Measurements from ENCODE around the gene BSPRY. TPM values are rescaled to one million over a fixed set of nuclear protein-coding genes. Genes with fewer than 3 reads are reported as not detected.
A peak's percentile ranks its signal among the peaks of the same experiment; 100 is the strongest.

BSPRY gene
- not detected in 2 replicates for total RNA-seq (2014; rRNA removed; shearing (Covaris generic))

DNA sequence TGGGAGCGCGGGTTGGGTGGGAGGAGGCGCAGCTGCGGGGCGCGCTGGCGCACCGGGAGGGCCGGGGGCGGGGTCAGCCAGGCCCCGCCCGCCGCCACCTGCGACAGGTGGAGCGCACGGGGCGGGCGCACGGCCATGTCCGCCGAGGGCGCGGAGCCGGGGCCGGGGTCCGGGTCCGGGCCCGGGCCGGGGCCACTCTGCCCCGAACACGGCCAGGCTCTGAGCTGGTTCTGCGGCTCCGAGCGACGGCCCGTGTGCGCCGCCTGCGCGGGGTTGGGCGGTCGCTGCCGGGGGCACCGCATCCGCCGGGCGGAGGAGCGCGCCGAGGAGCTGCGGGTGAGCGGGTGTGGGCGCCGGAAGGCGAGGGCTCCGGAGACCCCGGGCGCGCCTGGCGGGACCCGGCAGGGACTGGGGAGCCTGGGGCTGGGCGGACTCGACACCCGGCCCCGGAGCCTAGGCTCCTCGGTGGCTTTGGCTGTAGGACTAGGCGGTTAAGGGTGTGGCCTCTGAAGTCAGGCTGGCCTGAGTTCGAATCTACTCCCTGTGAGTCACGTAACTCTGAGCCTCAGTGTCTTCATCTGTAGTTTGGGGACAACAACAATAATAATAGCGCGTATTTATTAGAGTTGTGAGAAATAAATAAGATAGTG lies at the start of gene BSPRY:
BSPRY (plus strand) TSS at position 97 of the 650 bp plus-strand sequence; CDS start at position 136, 39 bp downstream.
- DNase-seq (ENCODE audit: low read depth in 1 of 2, low spot score in 2 of 2), result no peak
- peaks cover 43% of the 10 kb centered on the region for H3K27me3 ChIP-seq (replicated peaks)
- H3K27ac ChIP-seq, result no peak within 1 kb of the TSS
- 0 out of 2 replicates have a peak within 1 kb of the TSS, but pooled peaks have one; percentile 8 for H3K4me3 ChIP-seq
- H3K4me1 ChIP-seq (replicated peaks), result peaks cover 8% of the 10 kb centered on the region
- no peaks in the 10 kb centered on the region for H3K9me3 ChIP-seq (replicated peaks)
- no peaks in the 10 kb centered on the region for H3K36me3 ChIP-seq

DNA sequence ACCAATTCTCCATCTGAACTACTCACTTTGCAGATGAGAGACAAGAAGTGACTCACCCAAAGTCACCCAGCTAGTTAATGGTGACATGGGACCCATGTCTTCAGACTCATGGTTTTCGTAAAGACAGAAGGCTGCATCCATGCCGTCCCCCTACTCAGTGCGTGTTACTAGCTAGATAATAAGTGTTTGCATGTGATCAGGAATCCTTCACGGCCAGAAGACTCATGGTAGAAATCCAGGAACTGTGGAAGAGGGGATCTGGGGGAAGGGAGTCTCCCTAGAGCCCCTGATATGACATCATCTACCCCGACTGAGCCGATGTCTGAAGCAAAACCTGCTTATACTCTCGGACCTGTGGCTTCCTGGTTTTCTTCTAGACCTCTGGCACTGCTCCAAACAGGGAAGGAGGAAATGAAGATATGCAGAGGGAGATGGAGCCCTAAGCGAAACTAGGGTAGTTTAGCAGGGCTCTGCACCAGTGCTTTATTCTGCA lies 49.5 kb upstream of the BSPRY start:
- Histone ChIP-seq H3K27me3 (replicated peaks) (no peaks in the 10 kb centered on the region), H3K9me3 (replicated peaks) (no peaks in the 10 kb centered on the region), H3K4me3 (no peak overlapping the region), H3K36me3 (no peaks in the 10 kb centered on the region), H3K27ac (no peak overlapping the region), H3K4me1 (replicated peaks) (peaks cover 12% of the 10 kb centered on the region)
- no peak for DNase-seq (ENCODE audit: low read depth in 1 of 2, low spot score in 2 of 2)

DNA sequence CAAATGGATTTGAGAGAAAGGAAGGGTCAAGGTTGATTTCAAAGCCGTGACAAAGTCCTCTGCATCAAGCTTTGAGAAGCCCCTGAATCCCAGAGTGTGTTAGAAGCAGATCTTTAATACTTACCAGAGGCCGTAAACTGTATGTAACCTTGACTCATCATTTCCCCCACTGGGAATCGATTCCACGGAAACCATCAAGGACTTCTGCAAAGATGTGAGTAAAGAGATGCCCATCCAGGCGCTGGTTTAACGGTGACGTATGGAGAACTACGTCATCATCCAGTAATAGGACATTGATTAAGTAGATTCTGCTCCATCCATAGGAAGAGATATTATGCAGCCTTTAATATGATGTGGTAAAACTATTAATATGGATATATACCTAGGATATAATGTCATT lies 47.8 kb upstream of the BSPRY start:
- Histone ChIP-seq H3K36me3 (no peaks in the 10 kb centered on the region), H3K27ac (no peak overlapping the region), H3K27me3 (replicated peaks) (no peaks in the 10 kb centered on the region), H3K4me1 (replicated peaks) (peaks cover 11% of the 10 kb centered on the region), H3K4me3 (no peak overlapping the region), H3K9me3 (replicated peaks) (no peaks in the 10 kb centered on the region)
- DNase-seq (ENCODE audit: low read depth in 1 of 2, low spot score in 2 of 2), result no peak

DNA sequence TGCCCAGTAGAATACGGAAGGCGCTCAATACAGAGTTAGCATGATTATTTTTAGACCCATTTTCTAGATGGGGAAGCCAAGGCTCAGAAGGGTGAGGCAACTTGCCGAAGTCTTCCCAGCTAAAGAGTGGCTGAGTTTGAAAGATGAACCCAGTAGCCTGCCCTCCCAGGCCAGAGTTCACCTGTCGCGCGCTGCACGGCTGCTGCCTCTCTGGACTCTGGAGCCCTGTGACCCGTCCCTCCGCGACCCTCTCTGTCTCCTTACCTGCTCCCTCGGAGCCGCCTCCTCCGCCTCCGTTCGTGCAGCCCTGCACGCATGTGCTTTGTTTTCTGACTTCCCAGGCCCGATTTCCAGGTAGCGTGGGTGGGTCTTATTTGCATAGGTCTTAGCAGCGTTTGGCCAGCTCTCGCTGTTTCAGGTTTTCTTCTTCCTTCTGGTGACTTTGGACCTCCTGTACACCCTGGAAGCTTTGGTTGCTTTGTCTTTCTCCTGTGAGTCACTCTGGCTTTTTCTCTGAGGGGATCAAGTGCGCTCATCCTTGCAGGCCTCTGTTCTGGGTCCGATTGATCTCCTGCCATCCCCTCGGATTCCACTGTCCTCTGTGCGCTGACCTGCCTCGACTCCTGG lies 46.4 kb upstream of the BSPRY start, which contains the start of gene RNF183:
RNF183 (minus strand) TSS at position 585 of the 627 bp plus-strand sequence. CDS start 5,192 bp downstream, outside the sequence.
- Histone ChIP-seq H3K4me3 (no peak within 1 kb of the TSS), H3K9me3 (replicated peaks) (no peaks in the 10 kb centered on the region), H3K36me3 (no peaks in the 10 kb centered on the region), H3K4me1 (replicated peaks) (no peaks in the 10 kb centered on the region; the same call in none of the 2 replicates), H3K27ac (no peak within 1 kb of the TSS), H3K27me3 (replicated peaks) (no peaks in the 10 kb centered on the region)
- DNase-seq (ENCODE audit: low read depth in 1 of 2, low spot score in 2 of 2), result no peak

DNA sequence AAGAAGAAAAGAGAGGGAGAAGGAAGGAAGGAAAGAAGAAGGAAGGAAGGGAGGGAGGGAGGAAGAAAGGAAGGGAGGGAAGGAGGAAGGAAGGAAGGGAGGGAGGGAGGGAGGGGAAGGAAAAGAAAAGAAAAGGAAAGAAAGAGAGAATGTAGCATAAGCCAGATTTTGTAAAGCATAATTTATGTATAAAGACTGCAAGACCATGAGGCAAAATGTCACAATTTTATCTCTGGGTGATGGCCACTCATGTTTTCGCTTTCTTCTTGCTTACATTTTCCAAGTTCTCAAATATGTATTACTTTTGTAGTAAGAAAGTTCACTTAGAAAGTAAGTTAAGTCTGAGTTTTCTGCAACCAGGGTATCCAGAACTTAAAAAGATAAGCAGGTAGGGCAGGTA lies 42.8 kb upstream of the BSPRY start:
- H3K27ac ChIP-seq, result no peak overlapping the region
- no peaks in the 10 kb centered on the region for H3K36me3 ChIP-seq
- DNase-seq (ENCODE audit: low read depth in 1 of 2, low spot score in 2 of 2), result no peak
- no peak overlapping the region for H3K4me3 ChIP-seq
- H3K9me3 ChIP-seq (replicated peaks), result no peaks in the 10 kb centered on the region
- H3K4me1 ChIP-seq (replicated peaks), result no peaks in the 10 kb centered on the region
- H3K27me3 ChIP-seq (replicated peaks), result no peaks in the 10 kb centered on the region

DNA sequence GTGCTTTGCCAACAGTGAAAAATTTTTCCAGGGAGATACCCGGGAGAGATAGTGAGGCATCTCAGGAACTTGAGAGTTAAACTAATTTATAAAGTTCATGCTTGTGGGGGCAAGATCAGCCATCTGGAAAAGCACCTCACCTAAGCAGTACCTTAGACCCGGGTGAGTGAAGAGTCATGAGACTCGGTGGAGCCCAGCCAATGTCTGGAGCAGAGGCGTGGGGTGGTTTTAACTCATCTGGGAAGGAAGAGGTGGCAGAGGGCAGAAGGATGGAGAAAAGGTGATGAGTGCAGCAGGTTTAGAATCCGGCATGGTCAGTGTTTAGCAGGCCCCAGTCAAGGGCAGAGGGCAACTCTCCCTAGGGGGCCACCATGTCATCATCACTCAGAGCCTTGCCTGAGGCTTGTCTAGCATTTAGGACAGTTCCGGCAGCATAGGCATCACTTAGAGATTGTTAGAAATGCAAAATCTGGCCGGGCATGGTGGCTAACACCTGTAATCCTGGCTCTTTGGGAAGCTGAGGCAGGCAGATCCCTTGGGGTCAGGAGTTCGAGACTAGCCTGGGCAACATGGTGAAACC lies 41.9 kb upstream of the BSPRY start:
- Histone ChIP-seq H3K27me3 (replicated peaks) (no peaks in the 10 kb centered on the region), H3K4me3 (no peak overlapping the region), H3K36me3 (no peaks in the 10 kb centered on the region), H3K27ac (no peak overlapping the region), H3K4me1 (replicated peaks) (no peaks in the 10 kb centered on the region), H3K9me3 (replicated peaks) (no peaks in the 10 kb centered on the region)
- no peak for DNase-seq (ENCODE audit: low read depth in 1 of 2, low spot score in 2 of 2)

DNA sequence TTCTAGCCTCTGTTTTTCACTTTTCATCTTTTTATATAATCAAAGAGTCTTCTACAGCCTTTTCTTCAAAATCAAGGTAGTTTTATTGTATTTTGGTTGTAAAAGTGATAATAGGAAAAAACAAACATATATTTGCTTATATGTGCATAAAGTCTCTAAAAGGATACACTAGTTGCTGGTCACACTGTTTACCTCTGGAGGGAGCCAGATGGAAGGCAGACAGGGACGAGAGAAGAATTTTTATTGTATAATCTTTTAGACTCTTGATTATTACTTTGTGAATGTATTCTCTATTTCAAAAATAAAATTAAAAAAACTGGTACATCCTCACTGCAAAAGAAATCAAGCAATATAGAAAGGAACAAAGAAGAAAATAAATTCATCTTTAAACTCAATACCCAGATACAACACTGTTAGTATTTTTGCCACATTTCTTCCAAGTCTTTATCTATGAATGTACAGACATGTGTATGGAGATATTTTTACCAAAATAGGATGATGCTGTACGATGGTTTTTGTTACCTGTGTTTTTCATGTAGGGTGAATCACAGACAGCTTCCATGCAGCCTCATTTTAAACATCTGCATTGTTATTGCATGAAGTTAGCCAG lies 40.0 kb upstream of the BSPRY start:
- no peaks in the 10 kb centered on the region for H3K36me3 ChIP-seq
- H3K27me3 ChIP-seq (replicated peaks), result no peaks in the 10 kb centered on the region
- peak in 1 of 2 experiments; percentile 9 for DNase-seq (ENCODE audit: low read depth in 1 of 2, low spot score in 2 of 2)
- no peaks in the 10 kb centered on the region for H3K4me1 ChIP-seq (replicated peaks)
- H3K4me3 ChIP-seq, result no peak overlapping the region
- no peaks in the 10 kb centered on the region for H3K9me3 ChIP-seq (replicated peaks)
- no peak overlapping the region for H3K27ac ChIP-seq

DNA sequence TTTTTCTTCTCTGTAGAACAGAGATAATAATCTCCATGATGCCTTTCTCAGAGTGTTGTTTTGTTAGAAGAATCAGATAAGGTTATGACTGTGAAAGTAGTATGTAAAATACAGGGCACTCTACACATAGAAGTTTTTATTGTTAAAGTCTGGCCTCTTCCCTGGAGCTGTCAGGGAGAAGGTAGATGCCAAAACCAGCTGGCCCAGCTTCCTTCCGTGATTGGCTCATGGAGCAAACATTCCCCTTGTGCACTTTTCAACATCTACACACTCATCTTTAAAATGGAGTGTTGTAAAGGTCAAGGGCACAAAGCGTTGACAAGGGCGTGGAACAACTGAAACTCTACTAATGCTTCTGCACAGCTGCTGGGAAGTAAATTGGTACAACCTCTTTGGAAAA lies 38.8 kb upstream of the BSPRY start:
- H3K4me1 ChIP-seq (replicated peaks), result no peaks in the 10 kb centered on the region
- H3K9me3 ChIP-seq (replicated peaks), result no peaks in the 10 kb centered on the region
- no peak overlapping the region for H3K27ac ChIP-seq
- no peaks in the 10 kb centered on the region for H3K36me3 ChIP-seq
- H3K27me3 ChIP-seq (replicated peaks), result no peaks in the 10 kb centered on the region
- H3K4me3 ChIP-seq, result no peak overlapping the region
- DNase-seq (ENCODE audit: low read depth in 1 of 2, low spot score in 2 of 2), result no peak

DNA sequence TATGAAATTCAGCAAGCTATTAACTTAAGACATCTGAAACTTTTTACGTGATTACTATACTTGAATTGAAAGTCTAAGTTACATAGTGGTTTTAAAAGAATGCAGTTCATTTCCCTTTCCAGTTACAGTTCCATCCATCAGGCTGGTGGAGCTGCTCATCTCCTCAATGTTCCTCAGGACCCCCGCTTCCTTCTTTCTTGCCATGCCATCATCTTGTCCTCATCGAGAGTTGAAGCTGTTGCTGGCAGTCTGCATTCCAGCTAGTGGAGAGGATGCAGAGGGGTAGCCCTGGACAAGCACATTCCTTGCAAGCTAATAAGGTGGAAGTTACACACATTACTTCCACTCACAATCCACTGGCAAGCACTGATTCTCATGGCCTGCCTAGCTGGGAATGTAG lies 37.4 kb upstream of the BSPRY start:
- no peak for DNase-seq (ENCODE audit: low read depth in 1 of 2, low spot score in 2 of 2)
- H3K27ac ChIP-seq, result no peak overlapping the region
- no peaks in the 10 kb centered on the region for H3K4me1 ChIP-seq (replicated peaks)
- H3K36me3 ChIP-seq, result no peaks in the 10 kb centered on the region
- no peak overlapping the region for H3K4me3 ChIP-seq
- no peaks in the 10 kb centered on the region for H3K9me3 ChIP-seq (replicated peaks)
- no peaks in the 10 kb centered on the region for H3K27me3 ChIP-seq (replicated peaks)

DNA sequence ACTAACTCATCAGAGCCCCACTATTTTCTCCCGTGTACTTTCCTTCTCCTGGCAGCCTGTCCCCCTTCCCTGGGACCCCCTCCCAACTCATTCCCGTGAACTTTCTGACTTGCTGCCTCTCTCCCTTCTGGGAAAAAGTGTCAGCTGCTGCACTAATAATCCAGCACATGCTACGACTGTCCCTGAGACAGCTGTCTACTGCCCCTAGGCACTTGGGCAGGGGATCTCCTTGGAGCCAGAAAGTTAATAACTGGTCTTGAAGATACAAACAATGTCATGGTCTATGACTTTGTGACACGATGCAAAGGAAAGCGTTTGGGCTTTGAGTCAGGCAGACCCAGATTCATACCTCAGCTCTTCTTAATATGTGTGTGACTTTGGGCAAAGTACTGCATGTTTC lies 36.1 kb upstream of the BSPRY start:
- Histone ChIP-seq H3K27ac (no peak overlapping the region), H3K4me3 (no peak overlapping the region), H3K27me3 (replicated peaks) (no peaks in the 10 kb centered on the region), H3K36me3 (no peaks in the 10 kb centered on the region), H3K4me1 (replicated peaks) (no peaks in the 10 kb centered on the region), H3K9me3 (replicated peaks) (no peaks in the 10 kb centered on the region)
- DNase-seq (ENCODE audit: low read depth in 1 of 2, low spot score in 2 of 2), result no peak

DNA sequence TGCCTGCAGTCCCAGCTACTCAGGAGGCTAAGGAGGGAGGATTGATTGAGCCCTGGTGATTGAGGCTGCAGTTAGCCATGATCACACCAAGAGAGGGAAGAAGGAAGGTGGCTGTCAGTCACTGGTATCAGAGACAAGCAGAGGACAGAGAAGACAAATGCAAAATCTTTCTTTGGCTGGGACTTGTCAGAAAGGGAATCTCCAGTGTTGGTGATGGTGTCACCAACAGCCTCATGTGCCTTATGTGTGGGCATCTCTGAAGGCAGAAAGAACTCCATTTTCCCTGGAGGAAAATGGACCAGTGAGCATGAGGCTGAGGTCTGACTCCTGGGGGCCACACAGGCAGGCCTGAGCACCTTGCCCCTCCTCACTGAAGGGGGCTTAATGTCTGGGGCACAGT lies 34.1 kb upstream of the BSPRY start:
- Histone ChIP-seq H3K27me3 (replicated peaks) (no peaks in the 10 kb centered on the region), H3K36me3 (no peaks in the 10 kb centered on the region), H3K4me3 (no peak overlapping the region), H3K27ac (no peak overlapping the region), H3K9me3 (replicated peaks) (no peaks in the 10 kb centered on the region), H3K4me1 (replicated peaks) (no peaks in the 10 kb centered on the region)
- DNase-seq (ENCODE audit: low read depth in 1 of 2, low spot score in 2 of 2), result no peak

DNA sequence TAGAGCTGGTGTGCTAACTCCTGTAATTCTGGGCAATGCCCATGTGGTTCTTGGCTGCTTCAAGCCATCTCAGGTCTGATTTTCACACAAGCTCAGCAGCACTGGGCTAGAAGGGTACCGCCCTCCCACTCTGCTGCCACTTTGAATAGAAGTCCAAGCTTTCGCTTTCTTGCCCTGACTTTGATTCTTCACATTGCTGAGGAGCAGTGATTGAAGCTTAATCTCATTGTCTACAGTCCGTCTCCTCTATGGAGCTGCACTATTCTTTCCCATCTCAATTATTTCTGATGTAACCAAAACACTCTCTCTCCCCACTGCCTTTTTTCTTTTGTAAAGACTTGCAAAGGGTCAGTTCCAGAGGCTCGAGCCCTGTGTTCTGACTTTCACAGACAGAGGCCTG lies 33.3 kb upstream of the BSPRY start:
- Histone ChIP-seq H3K36me3 (no peaks in the 10 kb centered on the region), H3K4me1 (replicated peaks) (no peaks in the 10 kb centered on the region), H3K4me3 (no peak overlapping the region), H3K27me3 (replicated peaks) (no peaks in the 10 kb centered on the region), H3K9me3 (replicated peaks) (no peaks in the 10 kb centered on the region), H3K27ac (no peak overlapping the region)
- no peak for DNase-seq (ENCODE audit: low read depth in 1 of 2, low spot score in 2 of 2)

DNA sequence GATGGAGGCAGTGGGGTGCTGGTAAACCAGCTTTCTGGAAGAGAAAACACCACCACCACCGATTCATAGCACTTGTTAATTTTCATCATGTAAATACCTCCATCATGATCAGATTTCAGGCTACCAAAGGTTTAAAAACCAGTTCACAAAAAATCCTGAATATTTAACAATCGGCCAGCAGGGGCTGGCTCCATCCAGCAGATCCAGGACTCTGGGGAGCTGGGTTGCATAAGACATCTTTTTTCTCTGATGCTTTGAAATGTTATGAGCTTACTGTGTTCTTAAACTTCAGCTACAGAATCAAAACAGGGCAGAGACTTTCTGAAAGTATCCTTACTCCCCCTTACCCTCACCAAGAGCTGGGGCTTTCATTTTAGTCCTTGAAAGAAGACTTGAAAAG lies 31.6 kb upstream of the BSPRY start:
- Histone ChIP-seq H3K36me3 (no peaks in the 10 kb centered on the region), H3K27me3 (replicated peaks) (no peaks in the 10 kb centered on the region), H3K4me1 (replicated peaks) (no peaks in the 10 kb centered on the region), H3K9me3 (replicated peaks) (no peaks in the 10 kb centered on the region), H3K27ac (no peak overlapping the region), H3K4me3 (no peak overlapping the region)
- DNase-seq (ENCODE audit: low read depth in 1 of 2, low spot score in 2 of 2), result no peak

DNA sequence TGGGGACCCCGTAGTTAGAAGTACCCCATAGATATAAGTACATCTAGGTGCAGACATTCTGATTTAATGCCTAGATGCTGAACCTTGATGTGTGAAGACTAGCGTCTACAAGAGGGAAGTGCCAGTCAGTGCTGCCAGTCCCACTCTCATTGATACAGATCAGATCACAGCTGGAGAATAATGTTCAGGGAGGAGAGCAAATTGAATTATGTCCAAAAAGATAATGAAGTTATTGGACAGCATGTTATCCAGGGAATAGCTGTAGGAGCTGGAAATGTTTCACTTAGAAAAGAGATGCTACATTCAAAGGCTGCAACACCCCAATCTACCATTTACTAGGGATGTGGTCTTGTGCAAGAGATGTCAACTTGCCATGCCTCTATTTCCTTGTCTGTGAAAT lies 30.3 kb upstream of the BSPRY start:
- no peaks in the 10 kb centered on the region for H3K36me3 ChIP-seq
- no peak overlapping the region for H3K27ac ChIP-seq
- DNase-seq (ENCODE audit: low read depth in 1 of 2, low spot score in 2 of 2), result no peak
- no peaks in the 10 kb centered on the region for H3K4me1 ChIP-seq (replicated peaks)
- H3K9me3 ChIP-seq (replicated peaks), result no peaks in the 10 kb centered on the region
- no peak overlapping the region for H3K4me3 ChIP-seq
- H3K27me3 ChIP-seq (replicated peaks), result no peaks in the 10 kb centered on the region

Measured in SJSA1 (cell line).